ENCODE data around the gene NFE2L3. TPM values are rescaled to one million over a fixed set of nuclear protein-coding genes. Genes with fewer than 3 reads are reported as not detected.
"Not testable (repeated sequence)": the region's sequence is repeated elsewhere in the genome, so short reads cannot be mapped to it uniquely, and the experiment has no call there.

Gene NFE2L3
- total RNA-seq, 2 donors from 2014 or later, result 4.9 to 6.6 TPM

DNA sequence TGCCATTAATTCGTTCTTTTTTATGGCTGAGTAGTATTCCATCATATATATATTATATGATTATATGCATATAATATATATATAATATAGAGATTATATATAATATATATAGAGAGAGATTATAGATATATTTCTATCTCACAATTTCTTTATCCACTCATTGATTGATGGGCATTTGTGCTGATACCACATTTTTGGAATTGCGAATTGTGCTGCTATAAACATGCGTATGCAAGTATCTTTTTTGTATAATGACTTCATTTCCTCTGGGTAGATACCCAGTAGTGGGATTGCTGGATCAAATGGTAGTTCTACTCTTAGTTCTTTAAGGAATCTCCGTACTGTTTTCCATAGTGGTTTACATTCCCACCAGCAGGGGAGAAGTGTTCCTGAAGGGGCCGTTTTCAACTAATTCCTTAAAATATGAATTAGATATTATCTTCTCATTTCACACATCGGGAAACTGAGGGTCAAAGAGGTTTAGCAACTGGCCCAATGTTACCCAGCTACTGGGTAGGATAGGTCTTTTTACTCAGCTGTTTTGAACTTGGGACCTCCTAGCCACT lies 16.5 kb downstream of the NFE2L3 start:
- ATAC-seq (no peak), DNase-seq (no peak)
- H3K9me3 ChIP-seq, result no peaks in the 10 kb centered on the region
- no peaks in the 10 kb centered on the region for H3K27me3 ChIP-seq
- peaks cover 3% of the 10 kb centered on the region for H3K4me1 ChIP-seq
- no peak overlapping the region for H3K27ac ChIP-seq
- WGBS, 2 donors, result 89 to 91% methylated on average over 6 of the region's 6 CpGs
- TF ChIP-seq, protein P1, sequence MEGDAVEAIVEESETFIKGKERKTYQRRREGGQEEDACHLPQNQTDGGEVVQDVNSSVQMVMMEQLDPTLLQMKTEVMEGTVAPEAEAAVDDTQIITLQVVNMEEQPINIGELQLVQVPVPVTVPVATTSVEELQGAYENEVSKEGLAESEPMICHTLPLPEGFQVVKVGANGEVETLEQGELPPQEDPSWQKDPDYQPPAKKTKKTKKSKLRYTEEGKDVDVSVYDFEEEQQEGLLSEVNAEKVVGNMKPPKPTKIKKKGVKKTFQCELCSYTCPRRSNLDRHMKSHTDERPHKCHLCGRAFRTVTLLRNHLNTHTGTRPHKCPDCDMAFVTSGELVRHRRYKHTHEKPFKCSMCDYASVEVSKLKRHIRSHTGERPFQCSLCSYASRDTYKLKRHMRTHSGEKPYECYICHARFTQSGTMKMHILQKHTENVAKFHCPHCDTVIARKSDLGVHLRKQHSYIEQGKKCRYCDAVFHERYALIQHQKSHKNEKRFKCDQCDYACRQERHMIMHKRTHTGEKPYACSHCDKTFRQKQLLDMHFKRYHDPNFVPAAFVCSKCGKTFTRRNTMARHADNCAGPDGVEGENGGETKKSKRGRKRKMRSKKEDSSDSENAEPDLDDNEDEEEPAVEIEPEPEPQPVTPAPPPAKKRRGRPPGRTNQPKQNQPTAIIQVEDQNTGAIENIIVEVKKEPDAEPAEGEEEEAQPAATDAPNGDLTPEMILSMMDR (IDR thresholded peaks at IDR 0.05), result no peak
- no peak for TF ChIP-seq POLR2A (IDR thresholded peaks at IDR 0.05)
- H3K4me3 ChIP-seq, result no peak overlapping the region
- no peaks in the 10 kb centered on the region for H3K36me3 ChIP-seq (replicated peaks in 1 of 2; ENCODE audit: insufficient read depth in 1 of 2, low read depth in 2 of 2)
- intact Hi-C loops (cut with DNase I), result no loop called here

DNA sequence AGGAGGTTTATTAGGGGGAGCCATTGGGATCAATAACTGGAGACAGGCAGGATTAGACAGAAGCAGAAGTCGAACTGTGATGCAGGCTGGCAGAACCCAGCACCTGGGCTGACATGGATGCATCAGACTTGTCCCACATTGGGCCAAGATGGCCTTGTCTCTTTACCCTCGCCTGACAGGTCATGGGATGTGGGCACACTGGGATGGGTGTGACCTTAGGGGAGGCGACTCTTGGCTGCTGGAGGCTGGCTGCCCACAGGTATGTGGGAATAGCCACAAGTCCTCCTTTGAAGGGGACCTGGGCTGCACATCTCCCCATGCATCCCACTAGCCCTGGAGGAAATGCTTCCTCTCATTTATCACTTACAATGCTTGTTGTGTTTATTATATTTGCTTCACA lies 17.3 kb downstream of the NFE2L3 start:
- intact Hi-C loops (cut with DNase I), result no loop called here
- Histone ChIP-seq H3K27me3 (no peaks in the 10 kb centered on the region), H3K4me3 (no peak overlapping the region), H3K36me3 (replicated peaks in 1 of 2; ENCODE audit: insufficient read depth in 1 of 2, low read depth in 2 of 2) (no peaks in the 10 kb centered on the region), H3K27ac (no peak overlapping the region), H3K9me3 (no peaks in the 10 kb centered on the region), H3K4me1 (peaks cover 3% of the 10 kb centered on the region)
- no peak for DNase-seq
- TF ChIP-seq POLR2A (IDR thresholded peaks at IDR 0.05), result no peak
- TF ChIP-seq, protein P1 (IDR thresholded peaks at IDR 0.05), result no peak
- ATAC-seq, result no peak
- WGBS, 2 donors, result 79 to 85% methylated on average over 3 of the region's 3 CpGs

DNA sequence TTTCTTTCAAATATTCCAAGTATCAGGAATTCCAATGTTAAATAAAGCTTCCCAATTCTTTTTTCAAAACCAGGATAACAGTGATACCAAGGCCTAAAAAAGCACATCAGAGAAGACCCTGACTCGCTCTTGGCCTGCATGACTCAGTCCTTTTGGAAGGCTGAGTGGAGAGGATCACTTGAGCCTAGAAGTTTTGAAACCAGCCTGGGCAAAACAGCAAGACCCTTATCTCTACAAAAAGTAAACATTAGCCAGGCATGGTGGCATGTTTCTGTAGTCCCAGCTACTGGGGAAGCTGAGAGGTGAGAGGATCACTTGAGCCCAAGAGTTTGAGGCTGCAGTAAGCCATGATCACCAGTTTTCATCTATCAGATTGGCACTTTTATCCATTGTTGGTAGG lies 18.7 kb downstream of the NFE2L3 start:
- TF ChIP-seq, protein P1 (IDR thresholded peaks at IDR 0.05), result no peak
- TF ChIP-seq POLR2A (IDR thresholded peaks at IDR 0.05), result no peak
- DNase-seq, result no peak
- no peaks in the 10 kb centered on the region for H3K36me3 ChIP-seq (replicated peaks in 1 of 2; ENCODE audit: insufficient read depth in 1 of 2, low read depth in 2 of 2)
- WGBS, 2 donors, result 100% methylated on average over 1 of the region's 1 CpG
- no peaks in the 10 kb centered on the region for H3K9me3 ChIP-seq
- peaks cover 3% of the 10 kb centered on the region for H3K4me1 ChIP-seq
- H3K27ac ChIP-seq, result no peak overlapping the region
- intact Hi-C loops (cut with DNase I), result no loop called here
- ATAC-seq, result peak; percentile 33
- H3K27me3 ChIP-seq, result no peaks in the 10 kb centered on the region
- H3K4me3 ChIP-seq, result no peak overlapping the region

DNA sequence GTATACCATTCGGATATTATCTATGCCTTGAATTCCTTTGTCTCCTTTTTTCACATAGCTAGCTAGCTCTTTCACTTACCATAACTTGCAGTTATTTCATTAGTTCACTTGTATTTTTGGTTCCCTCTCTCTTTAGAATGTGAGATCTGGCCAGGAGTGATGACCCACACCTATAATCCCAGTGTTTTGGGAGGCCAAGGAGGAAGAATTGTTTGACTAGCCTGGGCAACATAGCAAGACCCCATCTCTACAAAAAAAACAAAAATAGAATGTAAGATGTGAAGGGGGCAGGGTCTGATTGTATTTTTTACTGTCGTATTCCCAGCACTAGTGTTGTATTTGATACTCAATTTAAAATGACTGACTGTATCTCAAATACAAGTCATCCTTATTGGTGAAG lies 19.6 kb downstream of the NFE2L3 start:
- Histone ChIP-seq H3K9me3 (no peaks in the 10 kb centered on the region), H3K36me3 (replicated peaks in 1 of 2; ENCODE audit: insufficient read depth in 1 of 2, low read depth in 2 of 2) (no peaks in the 10 kb centered on the region), H3K27me3 (no peaks in the 10 kb centered on the region), H3K4me1 (peaks cover 3% of the 10 kb centered on the region), H3K27ac (no peak overlapping the region), H3K4me3 (no peak overlapping the region)
- TF ChIP-seq, protein P1 (IDR thresholded peaks at IDR 0.05), result no peak
- TF ChIP-seq POLR2A (IDR thresholded peaks at IDR 0.05), result no peak
- DNase-seq (no peak), ATAC-seq (no peak)
- intact Hi-C loops (cut with DNase I), result no loop called here
- WGBS, 2 donors, result 95 to 98% methylated on average over 2 of the region's 2 CpGs

DNA sequence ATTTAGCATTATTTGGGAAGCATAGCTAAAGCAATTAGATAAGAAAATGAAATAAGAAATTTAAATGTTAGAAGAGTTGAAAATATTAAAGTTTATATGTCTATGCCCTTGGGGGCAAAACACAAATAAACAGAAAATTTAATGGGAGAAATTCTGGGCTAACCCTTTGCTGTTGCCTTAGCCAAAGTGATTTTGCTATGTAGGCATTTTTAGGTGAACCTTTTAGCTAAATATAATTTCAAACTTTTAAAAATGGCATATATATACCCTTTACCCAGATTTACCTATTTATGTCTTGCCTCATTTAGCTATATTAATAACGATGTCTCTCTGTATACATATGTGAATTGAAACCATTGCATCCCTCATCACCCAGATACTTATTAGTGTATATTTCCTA lies 20.1 kb downstream of the NFE2L3 start:
- Histone ChIP-seq H3K36me3 (replicated peaks in 1 of 2; ENCODE audit: insufficient read depth in 1 of 2, low read depth in 2 of 2) (no peaks in the 10 kb centered on the region), H3K4me1 (peaks cover 3% of the 10 kb centered on the region), H3K9me3 (no peaks in the 10 kb centered on the region), H3K27ac (no peak overlapping the region), H3K4me3 (no peak overlapping the region), H3K27me3 (no peaks in the 10 kb centered on the region)
- no peak for DNase-seq
- TF ChIP-seq, protein P1 (IDR thresholded peaks at IDR 0.05), result no peak
- TF ChIP-seq POLR2A (IDR thresholded peaks at IDR 0.05), result no peak
- intact Hi-C loops (cut with DNase I), result no loop called here
- ATAC-seq, result no peak
- WGBS, 2 donors, result 93 to 100% methylated on average over 1 of the region's 1 CpG

DNA sequence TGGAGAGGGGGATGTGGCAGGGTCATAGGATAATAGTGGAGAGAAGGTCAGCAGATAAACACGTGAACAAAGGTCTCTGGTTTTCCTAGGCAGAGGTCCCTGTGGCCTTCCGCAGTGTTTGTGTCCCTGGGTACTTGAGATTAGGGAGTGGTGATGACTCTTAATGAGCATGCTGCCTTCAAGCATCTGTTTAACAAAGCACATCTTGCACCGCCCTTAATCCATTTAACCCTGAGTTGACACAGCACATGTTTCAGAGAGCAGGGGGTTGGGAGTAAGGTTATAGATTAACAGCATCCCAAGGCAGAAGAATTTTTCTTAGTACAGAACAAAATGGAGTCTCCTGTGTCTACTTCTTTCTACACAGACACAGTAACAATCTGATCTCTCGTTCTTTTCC lies 23.9 kb downstream of the NFE2L3 start:
- DNase-seq; H3K9me3 ChIP-seq; H3K27me3 ChIP-seq; H3K4me1 ChIP-seq; ATAC-seq; intact Hi-C loops (cut with DNase I); H3K36me3 ChIP-seq (replicated peaks in 1 of 2; ENCODE audit: insufficient read depth in 1 of 2, low read depth in 2 of 2); H3K4me3 ChIP-seq; H3K27ac ChIP-seq: not testable (repeated sequence)
- WGBS, 2 donors, result 71 to 72% methylated on average over 2 to 4 of the region's 4 CpGs

DNA sequence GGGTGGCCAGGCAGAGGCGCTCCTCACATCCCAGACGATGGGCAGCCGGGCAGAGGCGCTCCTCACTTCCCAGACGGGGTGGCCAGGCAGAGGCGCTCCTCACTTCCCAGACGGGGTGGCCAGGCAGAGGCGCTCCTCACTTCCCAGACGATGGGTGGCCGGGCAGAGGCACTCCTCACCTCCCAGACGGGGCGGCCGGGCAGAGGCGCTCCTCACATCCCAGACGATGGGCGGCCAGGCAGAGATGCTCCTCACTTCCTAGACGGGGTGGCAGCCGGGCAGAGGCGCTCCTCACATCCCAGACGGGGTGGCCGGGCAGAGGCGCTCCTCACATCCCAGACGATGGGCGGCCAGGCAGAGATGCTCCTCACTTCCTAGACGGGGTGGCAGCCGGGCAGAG lies 24.7 kb downstream of the NFE2L3 start:
- WGBS, 2 donors, result 100% methylated on average over 4 of the region's 26 CpGs; no CpG with 5 or more reads in 1 of the 2 donors
- H3K4me1 ChIP-seq, result peaks cover 17% of the 10 kb centered on the region
- H3K36me3 ChIP-seq (replicated peaks in 1 of 2; ENCODE audit: insufficient read depth in 1 of 2, low read depth in 2 of 2); intact Hi-C loops (cut with DNase I); H3K9me3 ChIP-seq; ATAC-seq; H3K27me3 ChIP-seq; H3K4me3 ChIP-seq; H3K27ac ChIP-seq; DNase-seq: not testable (repeated sequence)

Data from body of pancreas (tissue), 4 donors.